ENCODE results near the gene LRMDA. TPM values are rescaled to one million over a fixed set of nuclear protein-coding genes. Genes with fewer than 3 reads are reported as not detected.

LRMDA gene
- total and polyA plus RNA-seq, 2 donors from 2014 or later = 23.2 to 48.6 TPM

DNA sequence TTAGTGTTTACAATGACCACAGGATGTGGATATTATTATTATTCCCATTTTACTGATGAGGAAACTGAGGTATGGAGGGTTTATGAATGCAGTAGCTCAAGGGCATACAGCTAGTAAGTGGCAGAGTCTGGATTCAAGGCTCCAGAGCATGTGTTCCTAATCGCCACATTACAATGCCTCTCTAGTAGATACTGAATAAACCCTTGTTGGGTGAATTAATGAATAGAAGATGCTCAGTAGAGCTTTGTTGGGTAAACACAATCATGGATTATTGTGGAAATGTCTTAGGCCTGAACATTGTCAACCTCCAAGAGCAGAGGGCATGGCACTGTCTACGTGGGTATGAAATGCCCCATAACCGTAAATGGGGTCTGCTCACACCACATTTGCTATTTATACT, 545.3 kb downstream of the LRMDA start:
- Histone ChIP-seq H3K4me1 (ENCODE audit: control insufficient read depth in 2 of 3, insufficient read depth in 2 of 3, low read depth in 1 of 3, low read length in 3 of 3) (no peaks in the 10 kb centered on the region), H3K9me3 (ENCODE audit: control insufficient read depth in 2 of 3, insufficient read depth in 1 of 3, low read length in 3 of 3) (no peaks in the 10 kb centered on the region), H3K27me3 (ENCODE audit: control insufficient read depth, insufficient read depth, low read length) (no peaks in the 10 kb centered on the region), H3K4me3 (ENCODE audit: low read length in 3 of 3) (no peak overlapping the region), H3K9ac (ENCODE audit: low read length in 3 of 3) (no peak overlapping the region), H3K36me3 (ENCODE audit: control insufficient read depth in 2 of 3, insufficient read depth in 3 of 3, low read length in 3 of 3) (no peaks in the 10 kb centered on the region), H3K27ac (ENCODE audit: low read depth in 2 of 2, low read length in 2 of 2) (no peak overlapping the region)
- FAIRE-seq (no peak), DNase-seq (no peak)
- intact Hi-C loops (cut with DNase I) = no loop called here
- TF ChIP-seq, protein P1, sequence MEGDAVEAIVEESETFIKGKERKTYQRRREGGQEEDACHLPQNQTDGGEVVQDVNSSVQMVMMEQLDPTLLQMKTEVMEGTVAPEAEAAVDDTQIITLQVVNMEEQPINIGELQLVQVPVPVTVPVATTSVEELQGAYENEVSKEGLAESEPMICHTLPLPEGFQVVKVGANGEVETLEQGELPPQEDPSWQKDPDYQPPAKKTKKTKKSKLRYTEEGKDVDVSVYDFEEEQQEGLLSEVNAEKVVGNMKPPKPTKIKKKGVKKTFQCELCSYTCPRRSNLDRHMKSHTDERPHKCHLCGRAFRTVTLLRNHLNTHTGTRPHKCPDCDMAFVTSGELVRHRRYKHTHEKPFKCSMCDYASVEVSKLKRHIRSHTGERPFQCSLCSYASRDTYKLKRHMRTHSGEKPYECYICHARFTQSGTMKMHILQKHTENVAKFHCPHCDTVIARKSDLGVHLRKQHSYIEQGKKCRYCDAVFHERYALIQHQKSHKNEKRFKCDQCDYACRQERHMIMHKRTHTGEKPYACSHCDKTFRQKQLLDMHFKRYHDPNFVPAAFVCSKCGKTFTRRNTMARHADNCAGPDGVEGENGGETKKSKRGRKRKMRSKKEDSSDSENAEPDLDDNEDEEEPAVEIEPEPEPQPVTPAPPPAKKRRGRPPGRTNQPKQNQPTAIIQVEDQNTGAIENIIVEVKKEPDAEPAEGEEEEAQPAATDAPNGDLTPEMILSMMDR (IDR thresholded peaks at IDR 0.05; ENCODE audit: borderline replicate concordance, extremely low read depth, insufficient read depth) = no peak

DNA sequence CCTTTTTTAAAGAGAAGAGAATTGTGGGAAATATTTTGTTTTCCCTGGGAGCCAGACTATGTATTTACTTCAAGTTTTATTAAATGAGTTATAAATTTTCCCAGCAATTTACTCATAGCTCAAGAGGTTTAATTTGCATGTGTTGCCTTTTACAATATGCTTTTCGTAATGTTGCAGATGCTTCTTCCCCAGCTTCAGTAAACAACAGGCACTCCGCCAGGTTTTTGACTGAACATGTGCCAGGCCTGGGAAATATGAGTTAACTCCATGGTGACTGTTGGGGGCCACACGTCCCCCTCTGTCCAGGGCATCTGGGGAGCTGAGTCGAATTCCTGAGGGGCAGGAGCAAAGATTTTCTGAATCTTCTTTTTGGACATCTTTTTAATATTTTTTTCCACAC, 545.7 kb downstream of the LRMDA start:
- Histone ChIP-seq H3K27me3 (ENCODE audit: control insufficient read depth, insufficient read depth, low read length) (no peaks in the 10 kb centered on the region), H3K36me3 (ENCODE audit: control insufficient read depth in 2 of 3, insufficient read depth in 3 of 3, low read length in 3 of 3) (no peaks in the 10 kb centered on the region), H3K4me1 (ENCODE audit: control insufficient read depth in 2 of 3, insufficient read depth in 2 of 3, low read depth in 1 of 3, low read length in 3 of 3) (no peaks in the 10 kb centered on the region), H3K9ac (ENCODE audit: low read length in 3 of 3) (no peak overlapping the region), H3K4me3 (ENCODE audit: low read length in 3 of 3) (no peak overlapping the region), H3K9me3 (ENCODE audit: control insufficient read depth in 2 of 3, insufficient read depth in 1 of 3, low read length in 3 of 3) (no peaks in the 10 kb centered on the region), H3K27ac (ENCODE audit: low read depth in 2 of 2, low read length in 2 of 2) (no peak overlapping the region)
- TF ChIP-seq, protein P1 (IDR thresholded peaks at IDR 0.05; ENCODE audit: borderline replicate concordance, extremely low read depth, insufficient read depth) = no peak
- DNase-seq = peak in 1 of 5 donors; percentile 69
- intact Hi-C loops (cut with DNase I) = no loop called here
- FAIRE-seq = no peak

DNA sequence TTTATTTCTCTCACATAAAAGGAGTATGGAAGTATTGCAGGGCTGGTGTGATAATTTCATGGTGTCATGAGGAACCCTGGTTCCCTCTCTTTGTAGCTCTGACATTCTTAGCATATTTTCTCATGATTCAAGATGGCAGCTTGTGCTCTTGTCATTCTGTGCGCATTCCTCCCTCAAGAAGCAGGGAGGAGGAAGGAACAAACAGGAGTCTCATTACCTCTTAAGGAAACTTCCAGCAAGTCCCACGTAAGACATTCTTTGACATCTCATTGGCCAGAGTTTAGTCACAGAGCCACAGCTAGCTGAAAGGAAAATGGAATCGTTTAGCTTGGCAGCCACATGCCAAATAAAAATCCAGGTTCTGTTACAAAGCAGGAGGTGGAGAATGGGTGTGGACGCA, 546.8 kb downstream of the LRMDA start:
- DNase-seq = no peak
- Histone ChIP-seq H3K27ac (ENCODE audit: low read depth in 2 of 2, low read length in 2 of 2) (no peak overlapping the region), H3K4me1 (ENCODE audit: control insufficient read depth in 2 of 3, insufficient read depth in 2 of 3, low read depth in 1 of 3, low read length in 3 of 3) (no peaks in the 10 kb centered on the region), H3K9ac (ENCODE audit: low read length in 3 of 3) (no peak overlapping the region), H3K27me3 (ENCODE audit: control insufficient read depth, insufficient read depth, low read length) (no peaks in the 10 kb centered on the region), H3K9me3 (ENCODE audit: control insufficient read depth in 2 of 3, insufficient read depth in 1 of 3, low read length in 3 of 3) (no peaks in the 10 kb centered on the region), H3K36me3 (ENCODE audit: control insufficient read depth in 2 of 3, insufficient read depth in 3 of 3, low read length in 3 of 3) (no peaks in the 10 kb centered on the region), H3K4me3 (ENCODE audit: low read length in 3 of 3) (no peak overlapping the region)
- intact Hi-C loops (cut with DNase I) = no loop called here
- FAIRE-seq = no peak
- TF ChIP-seq, protein P1 (IDR thresholded peaks at IDR 0.05; ENCODE audit: borderline replicate concordance, extremely low read depth, insufficient read depth) = no peak

DNA sequence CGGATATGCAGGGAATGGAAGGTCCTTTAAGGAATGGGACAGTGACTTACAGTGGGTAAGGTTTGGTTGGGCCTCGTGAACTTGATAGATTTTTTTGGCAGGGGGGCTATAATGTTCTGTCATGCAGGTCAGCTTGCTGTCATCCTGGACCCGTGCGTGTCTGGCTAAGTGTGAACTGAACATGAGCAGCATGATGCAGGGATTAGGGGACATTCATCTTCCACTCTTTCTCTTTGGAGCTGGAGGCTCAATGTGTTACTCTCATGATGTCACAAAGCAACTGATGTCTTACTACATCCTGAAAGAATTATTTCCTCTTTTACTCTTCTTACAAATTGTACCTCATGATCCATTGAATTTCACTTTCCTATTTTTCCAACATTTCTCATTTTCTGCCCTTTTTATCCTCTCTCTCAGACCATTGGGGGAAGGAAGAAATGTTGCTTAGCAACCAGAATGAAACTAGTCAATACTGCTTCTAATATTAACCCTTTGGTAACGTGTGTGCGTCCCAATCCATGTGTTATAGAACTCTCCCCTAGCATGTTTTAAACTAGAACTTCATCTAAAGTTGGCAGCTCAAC, 549.1 kb downstream of the LRMDA start:
- Histone ChIP-seq H3K36me3 (ENCODE audit: control insufficient read depth in 2 of 3, insufficient read depth in 3 of 3, low read length in 3 of 3) (no peaks in the 10 kb centered on the region), H3K4me3 (ENCODE audit: low read length in 3 of 3) (no peak overlapping the region), H3K27ac (ENCODE audit: low read depth in 2 of 2, low read length in 2 of 2) (no peak overlapping the region), H3K4me1 (ENCODE audit: control insufficient read depth in 2 of 3, insufficient read depth in 2 of 3, low read depth in 1 of 3, low read length in 3 of 3) (no peaks in the 10 kb centered on the region), H3K9me3 (ENCODE audit: control insufficient read depth in 2 of 3, insufficient read depth in 1 of 3, low read length in 3 of 3) (no peaks in the 10 kb centered on the region), H3K9ac (ENCODE audit: low read length in 3 of 3) (no peak overlapping the region), H3K27me3 (ENCODE audit: control insufficient read depth, insufficient read depth, low read length) (no peaks in the 10 kb centered on the region)
- DNase-seq = no peak
- TF ChIP-seq, protein P1 (IDR thresholded peaks at IDR 0.05; ENCODE audit: borderline replicate concordance, extremely low read depth, insufficient read depth) = no peak
- intact Hi-C loops (cut with DNase I) = no loop called here
- FAIRE-seq = no peak
